ENCODE measurements around the gene GALNTL6.
"Not testable (repeated sequence)": the region's sequence is repeated elsewhere in the genome, so short reads cannot be mapped to it uniquely, and the experiment has no call there.

The GALNTL6 gene

DNA sequence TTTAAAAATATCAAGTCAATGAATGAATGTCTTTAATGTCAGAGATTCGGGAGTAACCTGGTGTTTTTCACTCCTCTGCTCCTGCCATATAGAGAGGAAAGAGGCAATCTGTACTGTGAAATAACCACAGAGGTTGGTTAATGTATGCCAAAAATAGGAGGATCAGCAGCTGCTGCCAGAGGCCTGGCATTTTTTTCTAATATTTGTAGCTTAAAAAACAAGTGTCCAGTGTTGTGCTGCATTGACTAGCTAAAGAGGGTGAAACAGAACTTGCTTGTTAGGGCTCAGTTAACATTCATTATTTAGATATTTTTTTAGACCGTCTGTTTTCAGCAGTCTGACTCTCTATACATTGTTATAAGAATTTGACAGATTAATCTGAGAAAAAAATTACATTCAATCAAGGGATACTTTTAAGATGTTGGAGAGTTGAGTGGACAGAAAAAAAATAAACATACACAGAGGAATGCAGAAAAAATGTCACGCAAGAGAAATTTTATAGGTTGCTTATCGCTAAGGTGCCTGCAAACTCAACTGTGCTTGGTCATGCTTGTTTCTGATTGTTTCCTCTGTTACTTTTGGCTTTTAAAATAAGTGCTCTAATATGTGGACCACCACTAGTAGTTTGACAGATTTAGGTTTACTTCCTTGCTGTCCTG, 963.1 kb downstream of the GALNTL6 start:
- no peak for DNase-seq

DNA sequence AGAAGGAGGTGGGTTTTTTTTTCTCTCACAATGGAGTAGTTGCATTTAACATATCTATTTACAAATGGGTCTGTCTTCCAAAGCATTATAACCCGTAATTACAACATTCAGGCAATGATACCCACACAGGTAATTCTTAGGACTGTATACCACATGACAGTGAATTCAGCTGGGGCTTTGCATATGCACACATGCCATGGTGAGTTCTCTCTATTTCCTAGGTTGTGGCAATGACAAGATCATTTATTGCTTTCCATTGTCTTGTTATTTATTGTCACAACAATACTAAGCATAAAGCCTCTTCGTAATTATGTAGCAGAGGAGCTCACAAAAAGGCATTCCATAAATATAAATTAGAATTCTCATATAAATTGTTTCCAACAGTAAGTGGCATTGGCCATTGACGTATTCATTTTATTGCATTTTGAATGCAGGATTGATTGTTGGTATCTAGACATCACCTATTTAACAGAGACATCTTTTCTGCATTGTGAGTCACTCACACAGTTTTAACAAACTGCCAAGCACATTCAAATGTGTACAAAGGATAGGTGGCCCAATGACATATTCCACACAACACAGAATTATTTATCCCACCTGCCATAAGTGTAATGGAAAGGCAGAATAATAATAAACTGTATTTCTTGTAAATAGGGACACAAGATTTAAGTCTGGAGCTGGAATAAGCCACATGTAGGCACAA, 964.7 kb downstream of the GALNTL6 start:
- DNase-seq: no peak

DNA sequence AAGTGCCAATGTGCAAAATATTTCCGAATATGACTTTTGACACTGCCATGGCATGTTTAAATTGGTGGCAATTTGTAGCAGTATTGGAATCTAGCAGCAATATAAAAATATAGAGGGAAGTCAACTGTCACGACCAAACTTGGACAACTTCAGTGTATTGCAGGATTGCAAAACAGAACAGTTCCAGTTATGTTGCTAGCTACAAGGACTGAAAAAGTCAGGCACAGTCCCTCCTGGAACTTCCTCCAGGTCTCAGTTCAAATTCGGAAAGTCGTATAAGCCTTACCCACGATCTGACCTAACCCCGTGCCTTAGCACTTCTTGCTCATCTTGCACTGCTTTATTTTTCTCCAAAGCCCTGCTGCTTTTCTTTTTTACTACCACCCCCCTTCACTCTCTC, 965.4 kb downstream of the GALNTL6 start:
- DNase-seq: no peak

DNA sequence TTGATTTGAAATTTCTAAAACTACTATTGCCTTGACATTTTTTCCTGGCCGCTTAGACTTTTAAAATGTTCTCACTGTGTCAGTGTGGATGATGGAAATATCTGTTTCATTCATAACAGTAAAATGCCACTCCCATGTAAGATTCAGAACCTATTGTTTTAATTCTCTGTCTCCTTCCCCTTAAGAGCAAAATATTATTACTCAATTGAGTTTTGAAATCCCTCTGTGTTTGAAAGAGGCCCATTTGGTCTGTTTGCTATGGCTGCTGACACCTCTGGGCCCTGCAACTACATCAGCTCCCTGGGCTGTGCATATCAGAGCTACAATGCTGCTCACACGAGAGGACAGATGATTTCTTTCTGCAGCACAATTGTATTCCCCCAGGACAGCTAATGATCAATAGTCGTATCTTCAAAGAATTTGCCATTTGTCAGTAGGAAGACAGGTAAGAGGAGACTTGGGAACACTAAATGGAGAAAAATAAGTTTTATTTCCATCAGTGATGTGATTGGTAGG, 967.4 kb downstream of the GALNTL6 start:
- no peak for DNase-seq

DNA sequence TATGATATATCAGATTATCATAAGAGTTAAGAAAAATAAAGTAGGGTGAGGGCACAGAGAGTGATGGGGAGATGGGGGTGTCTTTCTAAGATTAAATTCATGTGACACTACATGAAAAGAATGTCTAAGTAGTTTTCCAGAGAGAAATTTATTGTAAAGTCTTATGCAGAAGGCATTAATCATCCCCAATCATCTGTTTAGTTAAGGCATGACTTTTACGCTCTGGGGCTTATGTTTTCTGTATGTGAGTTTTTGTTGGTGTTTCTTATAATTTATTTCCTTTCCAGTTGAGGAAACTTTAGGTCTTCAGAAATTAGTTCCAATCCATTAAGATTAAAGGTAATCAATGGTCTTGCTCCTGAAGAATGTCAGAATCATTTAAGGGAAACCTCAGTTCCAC, 972.4 kb downstream of the GALNTL6 start:
- no peak for DNase-seq

DNA sequence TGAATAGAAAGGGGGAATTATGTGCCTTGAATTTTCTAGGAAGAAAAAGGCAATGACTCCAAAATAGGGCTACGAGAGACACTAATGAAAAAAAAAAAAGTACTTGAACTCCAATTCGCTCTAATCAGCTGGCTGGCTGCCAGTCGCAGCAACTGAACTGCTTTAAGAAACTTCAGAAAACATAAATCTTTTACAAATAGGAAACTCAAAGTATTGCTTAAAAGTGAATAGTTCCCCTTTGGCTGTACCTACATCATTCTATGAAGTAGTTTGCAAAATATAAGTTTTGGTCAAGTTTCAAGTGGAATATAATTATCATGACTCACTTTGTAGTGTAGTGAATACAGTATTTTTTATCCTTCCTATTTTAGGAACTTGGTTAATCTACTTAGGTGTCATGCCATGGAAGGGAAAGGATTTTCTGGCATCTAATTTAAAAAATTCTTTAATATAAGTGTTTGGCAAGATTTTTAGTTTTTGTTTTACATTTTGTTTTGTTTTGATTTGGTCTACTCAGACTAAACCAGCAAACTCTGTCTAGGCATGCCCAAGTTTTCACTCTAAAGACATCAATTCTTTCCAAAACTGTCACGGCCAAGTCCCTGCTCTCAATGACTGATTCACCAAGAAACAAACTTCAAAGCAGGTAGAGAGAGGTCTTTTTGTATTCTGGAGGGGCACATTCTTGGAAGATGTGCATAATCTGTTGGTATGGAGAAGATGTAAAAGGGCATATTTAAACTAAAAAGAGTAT, 973.0 kb downstream of the GALNTL6 start:
- DNase-seq: no peak

DNA sequence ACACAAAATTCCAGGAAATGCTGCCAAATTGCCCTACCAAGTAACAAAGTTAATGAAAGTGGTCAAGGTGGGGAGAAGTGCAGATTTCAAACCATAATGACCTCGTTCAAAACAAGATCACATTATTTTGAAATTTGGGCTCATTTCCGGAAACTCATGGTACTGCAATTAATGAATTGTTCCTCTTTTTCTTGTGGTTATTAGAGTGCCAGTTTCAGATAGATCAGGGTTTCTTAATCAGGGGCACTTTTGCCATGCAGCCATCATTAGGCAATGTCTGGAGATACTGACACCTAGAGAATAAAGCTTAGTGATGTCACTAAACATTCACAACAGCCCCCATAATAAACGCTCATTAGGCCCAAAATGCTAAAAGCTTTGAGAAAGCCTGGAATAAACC, 973.9 kb downstream of the GALNTL6 start:
- DNase-seq: no peak

DNA sequence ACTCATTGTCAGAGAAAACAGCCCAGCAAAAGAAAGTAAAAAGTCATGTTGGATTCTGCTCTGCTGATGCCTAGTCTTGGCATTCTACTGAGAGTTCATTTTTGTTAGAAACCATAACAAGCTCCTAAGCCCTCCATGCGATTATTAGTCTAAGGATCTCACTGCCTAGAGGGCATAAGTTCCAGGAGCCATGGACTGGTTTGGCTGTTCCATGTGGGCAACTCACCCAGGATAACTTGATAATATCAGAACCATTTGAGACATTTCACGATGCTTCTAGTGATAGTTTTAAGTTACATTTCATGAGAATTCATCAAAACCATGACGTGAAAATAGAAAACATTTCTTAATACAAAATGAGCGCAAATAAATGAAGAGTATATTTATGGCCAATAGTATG, 978.6 kb downstream of the GALNTL6 start:
- DNase-seq: no peak

DNA sequence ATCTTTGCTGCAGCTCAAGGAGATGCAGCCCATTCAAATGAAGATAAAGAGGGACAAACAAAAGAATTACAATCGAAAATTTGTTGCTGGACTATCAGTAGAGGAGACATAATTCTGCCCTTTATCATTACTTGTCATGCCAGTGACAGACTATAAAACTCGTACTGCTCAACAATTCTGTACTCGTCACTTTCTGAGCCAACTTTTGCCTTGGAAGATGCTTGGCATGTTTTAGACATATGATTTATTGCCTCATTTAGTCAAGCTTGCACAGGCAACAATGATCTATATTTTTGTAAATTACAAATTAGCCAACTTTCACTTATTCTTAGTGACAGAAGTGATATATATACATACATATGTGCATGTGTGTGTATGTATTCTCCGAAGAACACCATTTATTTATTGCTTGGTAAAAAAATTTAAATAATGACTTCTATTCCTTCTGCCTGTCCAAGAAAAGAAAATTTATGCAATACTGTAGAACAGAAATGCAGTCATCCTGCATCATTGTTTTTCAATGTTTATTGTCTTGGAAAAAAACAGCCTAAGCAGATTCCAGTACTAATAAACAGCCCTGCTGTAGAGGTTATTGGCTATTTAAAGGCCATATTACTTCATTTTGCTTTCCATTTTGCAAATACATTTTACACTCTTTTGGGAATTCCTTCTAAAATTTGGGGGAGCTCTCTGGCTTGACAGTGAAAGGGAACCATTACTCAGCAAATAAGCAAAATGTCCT, 980.5 kb downstream of the GALNTL6 start:
- no peak for DNase-seq

DNA sequence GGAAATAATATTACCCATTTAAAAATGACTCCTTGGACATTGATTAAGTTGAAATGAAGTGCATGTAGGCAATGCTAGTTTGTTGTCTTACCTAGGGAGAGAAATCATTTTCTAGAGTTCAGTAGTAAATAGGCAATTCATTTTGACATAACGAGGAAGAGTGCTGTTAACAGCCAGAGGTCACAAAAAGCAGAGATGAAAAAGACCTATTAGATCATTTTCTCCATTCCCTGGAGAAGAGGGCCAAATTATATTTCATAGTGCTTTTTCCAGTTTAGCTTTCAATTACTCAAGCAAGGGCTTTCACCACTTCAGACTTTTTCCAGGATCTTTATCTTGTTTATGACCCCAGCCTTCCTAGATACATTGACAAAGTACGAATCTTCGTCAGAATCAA, 981.1 kb downstream of the GALNTL6 start:
- DNase-seq: no peak

DNA sequence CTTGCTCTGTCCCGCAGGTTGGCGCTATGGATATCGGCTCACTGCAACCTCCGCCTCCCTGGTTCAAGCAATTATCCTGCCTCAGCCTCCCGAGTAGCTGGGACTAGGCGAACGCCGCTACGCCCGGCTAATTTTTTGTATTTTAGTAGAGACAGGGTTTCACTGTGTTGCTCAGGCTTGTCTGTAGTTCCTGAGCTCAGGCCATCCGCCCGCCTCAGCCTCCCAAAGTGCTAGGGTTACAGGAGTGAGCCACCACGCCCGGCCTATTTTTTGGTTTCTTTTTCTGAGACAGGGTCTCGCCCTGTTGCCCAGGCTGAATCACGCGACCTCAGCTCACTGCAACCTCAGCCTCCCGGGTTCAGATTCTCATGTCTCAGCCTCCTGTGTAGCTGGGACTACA, 984.1 kb downstream of the GALNTL6 start:
- DNase-seq: not testable (repeated sequence)

DNA sequence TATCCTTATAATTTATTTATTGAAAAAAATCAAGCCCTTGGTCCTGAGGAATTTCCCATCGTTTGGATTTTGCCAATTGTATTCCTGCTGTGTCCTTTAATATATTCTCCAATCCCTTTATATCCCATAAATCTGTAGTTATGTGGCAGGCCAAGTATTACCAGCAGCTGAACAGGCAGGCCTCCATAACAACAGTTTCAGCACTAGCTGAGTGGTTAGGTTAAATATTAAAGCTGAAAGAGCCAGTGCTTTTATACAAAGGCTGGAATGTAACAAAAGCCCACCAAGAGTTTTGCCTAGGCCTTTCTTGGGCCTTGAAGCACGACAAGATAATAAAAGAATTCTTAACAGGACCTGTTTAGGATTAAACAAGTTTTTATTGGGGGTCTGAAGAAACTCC, 988.8 kb downstream of the GALNTL6 start:
- DNase-seq: no peak

DNA sequence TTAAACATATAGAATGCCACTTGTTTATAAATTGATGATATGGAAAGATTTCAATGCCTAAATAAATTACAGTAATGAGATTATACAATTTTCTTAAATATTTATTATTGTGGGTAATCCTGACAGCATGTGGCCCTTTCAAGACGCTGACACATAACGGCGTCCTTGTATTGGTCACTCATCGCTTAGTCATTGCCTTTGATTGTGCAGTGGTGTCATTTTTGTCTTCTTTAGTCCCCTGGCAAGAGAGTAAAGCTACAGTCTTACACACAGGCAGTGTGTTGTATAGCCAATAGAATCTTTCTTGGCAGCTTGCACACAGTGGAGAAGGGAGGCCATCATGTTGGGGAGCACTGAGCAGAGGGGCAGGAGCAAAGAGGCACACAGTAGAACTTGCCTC, 993.6 kb downstream of the GALNTL6 start:
- no peak for DNase-seq

DNA sequence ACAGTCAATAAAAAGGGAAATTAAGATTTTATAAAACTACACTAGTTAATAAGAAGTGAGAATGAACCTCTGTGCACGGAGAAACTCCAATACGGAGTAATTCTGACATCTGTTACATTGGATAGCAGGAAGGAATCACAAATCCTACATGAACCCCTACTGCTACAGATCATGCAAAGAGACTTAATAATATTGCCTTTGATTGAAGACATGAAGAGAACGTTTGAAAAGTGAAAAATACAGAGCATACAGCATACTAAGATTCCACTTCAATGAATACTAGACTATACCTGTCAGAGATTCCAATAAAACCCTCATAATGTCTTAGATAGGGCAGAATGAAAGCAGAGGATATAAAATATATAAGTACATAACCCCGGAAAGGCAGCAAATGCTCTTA, 995.0 kb downstream of the GALNTL6 start:
- DNase-seq: no peak

DNA sequence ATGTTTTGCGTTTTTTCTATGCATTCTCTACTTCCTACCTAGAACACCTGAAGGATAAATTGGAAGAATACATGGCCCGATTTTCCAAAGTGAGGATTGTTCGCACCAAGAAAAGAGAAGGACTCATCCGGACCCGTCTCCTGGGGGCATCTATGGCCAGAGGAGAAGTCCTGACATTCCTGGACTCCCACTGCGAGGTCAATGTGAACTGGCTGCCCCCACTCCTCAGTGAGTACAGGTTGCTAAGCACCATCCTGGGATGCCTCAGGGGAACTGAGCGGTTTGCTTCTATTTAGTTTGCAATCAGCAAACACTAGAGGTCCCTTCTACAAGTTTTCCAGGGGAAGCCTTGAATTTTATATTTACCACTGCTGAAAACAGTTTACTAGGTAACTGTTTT, 996.1 kb downstream of the GALNTL6 start:
- DNase-seq: no peak

DNA sequence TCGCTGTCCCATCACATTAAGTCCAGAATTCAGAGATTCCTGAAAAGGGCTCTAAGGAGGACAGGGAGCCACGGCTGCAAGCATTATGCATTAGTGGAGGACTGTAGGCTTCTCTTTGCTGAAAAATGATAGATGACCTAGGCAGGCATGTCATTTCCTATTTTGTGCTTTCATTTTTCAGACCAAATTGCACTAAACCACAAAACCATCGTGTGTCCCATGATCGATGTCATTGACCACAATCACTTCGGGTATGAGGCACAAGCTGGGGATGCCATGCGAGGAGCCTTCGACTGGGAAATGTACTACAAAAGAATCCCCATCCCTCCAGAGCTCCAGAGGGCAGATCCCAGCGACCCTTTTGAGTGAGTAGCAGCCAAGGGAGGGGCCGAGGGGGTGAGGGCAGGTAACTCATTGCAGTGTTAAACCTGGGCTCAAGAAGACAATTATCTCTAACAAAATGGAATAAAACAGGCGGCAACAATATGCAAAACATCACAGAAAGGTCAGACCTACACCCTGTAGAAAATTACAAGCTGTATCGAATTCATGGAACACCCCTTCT, 1000.2 kb downstream of the GALNTL6 start:
- no peak for DNase-seq

DNA sequence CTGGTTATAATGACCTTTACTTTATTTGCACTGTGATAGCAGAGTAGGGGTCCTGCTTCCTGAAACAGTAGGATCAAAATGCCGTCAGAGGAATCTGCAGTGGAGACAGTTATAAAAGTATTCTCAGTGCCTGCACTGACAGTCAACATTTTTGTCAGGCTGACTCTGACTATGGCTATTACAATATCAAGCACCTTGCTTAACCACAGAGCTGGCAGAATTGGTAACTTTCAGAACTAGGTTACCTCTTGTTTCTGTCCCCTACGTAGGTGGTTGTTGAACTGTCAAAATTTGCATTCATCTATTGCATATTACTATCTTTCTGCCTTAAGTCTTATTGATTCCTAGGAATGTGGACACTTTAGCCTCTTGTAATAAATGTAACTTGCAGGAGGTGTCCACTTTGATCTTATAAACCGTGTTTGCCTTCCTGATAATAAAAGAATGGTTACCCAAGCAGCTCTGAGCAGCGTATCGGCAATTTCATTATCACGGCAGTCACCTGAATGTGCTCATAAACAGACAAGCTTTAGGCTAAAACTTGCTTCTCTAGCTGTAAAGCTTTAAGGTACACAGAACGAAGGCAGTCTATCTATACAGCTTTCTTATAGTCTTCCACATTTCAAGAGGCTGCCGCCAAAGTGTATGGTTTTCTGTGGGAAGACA, 1002.4 kb downstream of the GALNTL6 start:
- DNase-seq: no peak

DNA sequence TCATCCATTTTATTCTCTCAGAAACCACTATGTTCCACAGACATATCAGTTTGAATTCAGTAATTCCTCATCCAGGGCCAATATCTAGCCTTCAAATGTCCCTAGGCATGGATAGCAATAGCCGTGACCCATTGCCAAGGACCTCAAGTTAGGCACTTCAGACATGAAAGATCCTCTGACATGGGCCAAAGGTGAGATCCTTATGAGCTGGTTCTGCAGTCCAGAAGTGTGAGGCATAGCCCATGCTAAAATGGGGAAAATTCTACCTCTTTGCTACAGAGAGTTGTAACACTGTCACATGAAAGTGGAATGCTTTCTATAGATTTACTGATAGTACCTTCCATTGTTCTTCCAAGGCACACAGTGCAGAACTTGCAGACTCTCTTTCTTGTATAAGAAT, 1005.7 kb downstream of the GALNTL6 start:
- DNase-seq: no peak

DNA sequence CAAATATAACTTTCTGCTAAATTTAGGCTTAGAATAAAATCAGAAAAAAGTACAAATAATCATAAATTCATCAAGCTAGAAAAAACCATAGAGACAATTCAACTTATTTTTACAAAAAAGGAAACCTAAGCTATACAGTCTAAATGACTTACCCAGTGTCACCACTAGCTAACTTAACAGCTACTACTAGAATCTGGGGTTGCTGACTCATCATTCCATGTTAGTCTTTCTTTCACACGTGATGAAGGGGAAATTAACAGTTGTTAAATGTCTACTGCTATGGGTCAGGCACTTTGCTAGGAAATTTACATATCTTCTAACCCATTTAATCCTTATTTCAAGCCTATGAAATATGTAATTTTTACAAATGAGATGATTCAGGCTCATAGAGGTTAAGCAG, 1006.1 kb downstream of the GALNTL6 start:
- no peak for DNase-seq

DNA sequence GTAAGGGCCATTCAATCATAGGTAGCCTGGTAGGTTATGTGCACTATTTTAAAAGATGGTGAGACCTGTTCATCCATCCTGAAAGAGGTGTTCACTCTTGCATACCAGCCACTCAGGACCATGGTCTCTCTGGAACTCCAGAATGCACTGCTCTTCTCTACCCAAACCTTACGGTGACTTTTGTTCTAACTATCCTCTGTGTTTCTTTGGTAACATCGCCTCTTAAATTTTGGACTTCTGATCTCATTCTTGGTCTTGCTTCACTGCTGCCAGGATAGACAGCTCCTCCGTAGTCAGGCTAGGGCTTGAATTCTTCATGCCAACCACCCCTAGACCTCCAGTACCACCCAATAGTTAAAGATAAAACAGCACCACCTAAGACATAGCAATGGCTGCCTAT, 1009.1 kb downstream of the GALNTL6 start:
- DNase-seq: no peak

DNA sequence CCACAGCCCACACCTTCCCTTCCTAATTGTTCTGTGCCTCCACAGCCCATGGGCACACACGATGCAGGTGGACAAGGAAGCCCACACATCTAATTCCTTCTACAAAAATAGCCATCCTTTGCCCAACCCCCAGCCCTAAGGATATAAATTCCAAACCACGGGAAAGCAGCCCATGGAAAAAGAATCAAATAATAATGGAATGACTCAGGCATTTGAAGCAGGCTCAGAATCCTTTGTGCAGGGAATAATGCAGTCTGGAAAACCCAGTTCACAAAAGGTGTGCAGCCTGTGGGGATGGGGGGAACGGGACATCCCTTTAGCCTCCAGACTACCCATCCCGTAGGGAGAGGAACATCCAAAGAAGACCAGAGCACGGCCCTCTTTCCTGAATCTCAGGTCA, 1013.1 kb downstream of the GALNTL6 start:
- DNase-seq: no peak

DNA sequence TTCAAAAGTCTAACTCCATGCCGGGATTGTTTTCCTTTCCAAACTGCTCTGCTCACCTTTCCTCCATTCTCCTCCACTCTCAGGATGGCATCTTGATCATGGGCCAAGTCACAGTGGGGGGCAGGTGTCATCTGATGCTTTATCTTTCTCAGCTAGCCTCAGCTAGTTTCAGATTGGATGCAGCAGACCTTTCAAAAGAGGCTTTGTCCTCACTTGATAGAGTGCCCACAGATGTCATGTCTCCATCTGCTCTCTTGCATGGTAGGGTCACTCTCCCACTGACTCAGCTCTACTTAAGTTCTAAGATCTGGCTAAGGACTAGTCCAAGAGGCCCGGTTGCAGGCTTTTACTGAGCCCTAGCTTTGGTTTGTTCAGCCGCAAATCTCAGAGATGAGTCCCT, 1013.7 kb downstream of the GALNTL6 start:
- no peak for DNase-seq

All from DMS153 (cell line).